Brain microvascular endothelial cell (primary cell): ENCODE measurements around the gene AEBP2.
"Not testable (repeated sequence)": the region's sequence is repeated elsewhere in the genome, so short reads cannot be mapped to it uniquely, and the experiment has no call there.

ENCODE experiments used
- DNase-seq: peaks from one replicate; pipeline ENCODE4 v3.0.0-alpha.2; 2020
- H3K27ac ChIP-seq: fragments of 250-450 bp; sonication (Bioruptor Pico); 2 replicates; pipeline ENCODE4 v1.5.1; 2020; ENCODE audit warnings: mild to moderate bottlenecking, moderate library complexity
- H3K27me3 ChIP-seq: fragments of 250-450 bp; sonication (Bioruptor Pico); replicated peaks from 2 replicates; pipeline ENCODE4 v1.5.1; 2020; ENCODE audit warnings: mild to moderate bottlenecking
- H3K36me3 ChIP-seq: fragments of 250-450 bp; sonication (Bioruptor Pico); replicated peaks from 2 replicates; pipeline ENCODE4 v1.5.1; 2020; ENCODE audit warnings: mild to moderate bottlenecking
- H3K4me3 ChIP-seq: 2 replicates; pipeline ENCODE4 v1.5.1; 2011; ENCODE audit warnings: low read depth, mild to moderate bottlenecking, control low read depth, low read length, moderate library complexity
- CTCF ChIP-seq: IDR thresholded peaks from 2 replicates; pipeline ENCODE4 v1.5.1; 2011; ENCODE audit warnings: low read depth, mild to moderate bottlenecking, moderate library complexity, low read length, control low read depth, inconsistent platforms; ENCODE audit errors: missing control alignments
- in situ Hi-C: cut with HindIII; loops from 2 replicates; pipeline ENCODE4 v1.10.0; 2017; ENCODE audit warnings: low sequenced_read_pairs, low pct_ligation_motif_present

The AEBP2 gene

GRCh38 chr12:19439059-19440018 is at the start of gene AEBP2:
Gene AEBP2, plus strand, starts transcription at chr12:19439492. Its CDS starts 208 bp downstream, at chr12:19439700.
- Histone ChIP-seq H3K27ac (peak within 1 kb of the TSS; percentile 59), H3K27me3 (no peaks in the 10 kb centered on the region), H3K36me3 (no peaks in the 10 kb centered on the region), H3K4me3 (peak within 1 kb of the TSS; percentile 91)
- DNase-seq = peak; percentile 86
- in situ Hi-C loops = no loop called here
- no peak for TF ChIP-seq CTCF

DNA sequence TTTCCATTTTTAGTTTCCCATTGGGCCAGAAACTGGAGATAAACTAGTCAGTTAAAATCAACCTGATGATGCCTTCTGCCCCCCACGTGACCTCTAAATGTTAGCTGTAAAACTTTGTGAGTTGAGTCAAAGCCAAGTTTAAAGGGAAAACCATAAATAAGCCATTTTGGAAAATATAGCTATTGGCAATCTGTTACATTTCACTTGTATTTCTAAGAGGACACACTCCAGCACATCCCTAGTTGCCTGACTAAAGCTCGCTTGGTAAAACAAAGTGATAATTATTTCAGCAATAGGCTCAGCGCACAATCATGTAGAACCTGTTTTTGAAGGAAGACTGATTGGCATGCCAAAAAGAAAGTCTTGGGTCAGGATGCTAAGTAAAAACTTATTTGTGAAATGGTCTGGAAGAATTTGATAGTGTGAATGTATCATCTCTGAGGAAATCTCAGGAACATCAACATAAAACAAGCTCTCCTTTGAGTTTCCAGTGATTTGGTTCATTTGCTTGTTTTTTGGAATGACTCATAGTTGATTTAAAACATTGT is 49.2 kb upstream of the AEBP2 start:
- H3K36me3 ChIP-seq = no peaks in the 10 kb centered on the region
- in situ Hi-C loops = no loop called here
- no peak for DNase-seq
- no peak for TF ChIP-seq CTCF
- H3K27ac ChIP-seq = no peak overlapping the region
- no peak overlapping the region for H3K4me3 ChIP-seq
- no peaks in the 10 kb centered on the region for H3K27me3 ChIP-seq

- H3K27me3 ChIP-seq, in situ Hi-C loops, H3K27ac ChIP-seq, H3K4me3 ChIP-seq, H3K36me3 ChIP-seq, DNase-seq: not testable (repeated sequence)
Measured at GRCh38 chr12:19392644-19393043, 46.6 kb upstream of the AEBP2 start.

GRCh38 chr12:19394385-19394784 is 44.9 kb upstream of the AEBP2 start:
- no peak for DNase-seq
- Histone ChIP-seq H3K27ac (no peak overlapping the region), H3K36me3 (no peaks in the 10 kb centered on the region), H3K4me3 (no peak overlapping the region), H3K27me3 (no peaks in the 10 kb centered on the region)
- in situ Hi-C loops = no loop called here
- no peak for TF ChIP-seq CTCF

GRCh38 chr12:19397534-19397933 is 41.8 kb upstream of the AEBP2 start:
- in situ Hi-C loops = no loop called here
- no peak overlapping the region for H3K4me3 ChIP-seq
- no peak for TF ChIP-seq CTCF
- H3K27ac ChIP-seq = no peak overlapping the region
- no peak for DNase-seq
- H3K36me3 ChIP-seq = no peaks in the 10 kb centered on the region
- H3K27me3 ChIP-seq = no peaks in the 10 kb centered on the region
